NCI-H82 treated with DMSO at 0.1 percent for 48 hours (cell line): ENCODE data around the gene ADARB2.

Source experiments
- DNase-seq: peaks from one replicate; lab custom pipeline; 2025; ENCODE audit not compliant: unreplicated experiment; lab: John Stamatoyannopoulos, UW

The ADARB2 gene

GRCh38 chr10:1378473-1378872 lies 358.9 kb downstream of the ADARB2 start:
- no peak for DNase-seq

- DNase-seq, result no peak
Measured at GRCh38 chr10:1377740-1378397, 359.5 kb downstream of the ADARB2 start.

- DNase-seq, result no peak
Measured at GRCh38 chr10:1377231-1377630, 360.1 kb downstream of the ADARB2 start.

- DNase-seq, result no peak
Measured at GRCh38 chr10:1376384-1376945, 360.9 kb downstream of the ADARB2 start.

GRCh38 chr10:1375346-1376170 lies 361.8 kb downstream of the ADARB2 start:
- no peak for DNase-seq

- DNase-seq, result no peak
Measured at GRCh38 chr10:1374511-1375345, 362.6 kb downstream of the ADARB2 start.

GRCh38 chr10:1373287-1373686 lies 364.0 kb downstream of the ADARB2 start:
- DNase-seq, result no peak

GRCh38 chr10:1372212-1372611 lies 365.1 kb downstream of the ADARB2 start:
- DNase-seq, result no peak

GRCh38 chr10:1370298-1370697 lies 367.0 kb downstream of the ADARB2 start:
- DNase-seq, result no peak

- no peak for DNase-seq
Measured at GRCh38 chr10:1369665-1370064, 367.7 kb downstream of the ADARB2 start.

- no peak for DNase-seq
Measured at GRCh38 chr10:1369197-1369596, 368.1 kb downstream of the ADARB2 start.

GRCh38 chr10:1368842-1369171 lies 368.5 kb downstream of the ADARB2 start:
- no peak for DNase-seq

GRCh38 chr10:1367938-1368841 lies 369.1 kb downstream of the ADARB2 start:
- DNase-seq, result no peak

GRCh38 chr10:1366811-1367425 lies 370.4 kb downstream of the ADARB2 start:
- DNase-seq, result no peak

- no peak for DNase-seq
Measured at GRCh38 chr10:1366322-1366691, 371.0 kb downstream of the ADARB2 start.

- no peak for DNase-seq
Measured at GRCh38 chr10:1365540-1366321, 371.6 kb downstream of the ADARB2 start.

GRCh38 chr10:1364151-1364910 lies 373.0 kb downstream of the ADARB2 start:
- DNase-seq, result no peak

- no peak for DNase-seq
Measured at GRCh38 chr10:1363446-1364121, 373.7 kb downstream of the ADARB2 start.
